IPS-15b (cell line): ENCODE results near the gene XRCC3.

ENCODE experiments used
- H3K27me3 ChIP-seq: one replicate; pipeline ENCODE4 v1.6.1; 2013; ENCODE audit warnings: low read length; ENCODE audit not compliant: control insufficient read depth, insufficient read depth
- H3K36me3 ChIP-seq: one replicate; pipeline ENCODE4 v1.6.1; 2013; ENCODE audit warnings: low read length; ENCODE audit not compliant: control insufficient read depth, insufficient read depth
- H3K4me1 ChIP-seq: one replicate; pipeline ENCODE4 v1.6.1; 2013; ENCODE audit warnings: mild to moderate bottlenecking, low read length; ENCODE audit not compliant: control insufficient read depth, insufficient read depth
- H3K4me3 ChIP-seq: one replicate; pipeline ENCODE4 v1.5.1; 2013; ENCODE audit warnings: low read depth, low read length
- H3K9ac ChIP-seq: one replicate; pipeline ENCODE4 v1.6.1; 2013; ENCODE audit warnings: low read depth, mild to moderate bottlenecking, low read length
- H3K9me3 ChIP-seq: one replicate; pipeline ENCODE4 v1.6.1; 2013; ENCODE audit warnings: mild to moderate bottlenecking, low read length; ENCODE audit not compliant: control insufficient read depth, insufficient read depth

Gene XRCC3

GRCh38 chr14:103729496-103730448, 14.5 kb upstream of the XRCC3 start:
- Histone ChIP-seq H3K9ac (no peak overlapping the region), H3K4me1 (no peaks in the 10 kb centered on the region), H3K4me3 (no peak overlapping the region), H3K36me3 (peaks cover 41% of the 10 kb centered on the region), H3K27me3 (no peaks in the 10 kb centered on the region), H3K9me3 (no peaks in the 10 kb centered on the region)

DNA sequence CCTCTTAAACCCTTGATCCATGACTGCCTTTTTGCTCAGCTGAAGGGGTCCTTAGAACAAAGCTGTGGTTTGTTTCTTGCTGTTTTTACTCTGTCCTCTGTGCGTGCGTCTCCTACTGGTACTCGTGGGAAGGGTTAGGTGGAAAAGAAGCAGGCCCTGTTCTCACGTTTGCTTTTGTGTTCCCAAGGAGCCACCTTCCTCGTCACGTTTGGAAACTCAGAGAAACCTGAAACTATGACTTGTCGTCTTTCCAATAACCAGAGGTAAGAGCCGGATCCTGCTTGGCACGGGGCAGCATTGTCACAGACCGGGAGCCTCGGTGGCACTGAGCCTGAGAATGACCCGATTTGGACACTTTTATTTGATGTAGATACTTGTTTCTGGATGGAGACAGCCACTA, 13.5 kb upstream of the XRCC3 start:
- Histone ChIP-seq H3K4me3 (no peak overlapping the region), H3K36me3 (peaks cover 37% of the 10 kb centered on the region), H3K4me1 (no peaks in the 10 kb centered on the region), H3K9me3 (no peaks in the 10 kb centered on the region), H3K27me3 (no peaks in the 10 kb centered on the region), H3K9ac (no peak overlapping the region)

DNA sequence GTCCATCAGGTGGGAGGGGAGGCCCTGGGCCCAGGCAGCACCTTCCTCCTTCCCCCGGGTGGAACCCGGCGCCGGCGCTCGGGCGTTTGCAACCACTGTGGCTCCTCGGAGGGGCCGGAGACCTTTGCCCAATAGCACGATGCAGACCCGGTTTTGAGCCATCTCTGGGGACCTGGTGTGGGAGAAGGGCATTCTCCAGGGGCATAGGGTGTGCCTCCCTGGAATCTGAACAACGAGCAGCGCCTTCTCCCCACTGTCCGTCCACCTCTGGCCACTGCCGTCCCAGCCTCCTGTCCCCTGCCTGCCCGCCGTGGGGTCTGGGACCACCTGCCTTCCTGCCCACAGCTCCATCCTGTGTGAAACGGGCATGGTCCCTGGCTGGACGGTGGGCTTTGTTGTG, 12.9 kb upstream of the XRCC3 start:
- Histone ChIP-seq H3K4me3 (no peak overlapping the region), H3K9me3 (no peaks in the 10 kb centered on the region), H3K27me3 (no peaks in the 10 kb centered on the region), H3K4me1 (no peaks in the 10 kb centered on the region), H3K9ac (no peak overlapping the region), H3K36me3 (peaks cover 31% of the 10 kb centered on the region)

GRCh38 chr14:103727313-103727980, 12.2 kb upstream of the XRCC3 start:
- Histone ChIP-seq H3K9me3 (no peaks in the 10 kb centered on the region), H3K36me3 (peaks cover 24% of the 10 kb centered on the region), H3K27me3 (no peaks in the 10 kb centered on the region), H3K4me3 (no peak overlapping the region), H3K4me1 (no peaks in the 10 kb centered on the region), H3K9ac (no peak overlapping the region)

DNA sequence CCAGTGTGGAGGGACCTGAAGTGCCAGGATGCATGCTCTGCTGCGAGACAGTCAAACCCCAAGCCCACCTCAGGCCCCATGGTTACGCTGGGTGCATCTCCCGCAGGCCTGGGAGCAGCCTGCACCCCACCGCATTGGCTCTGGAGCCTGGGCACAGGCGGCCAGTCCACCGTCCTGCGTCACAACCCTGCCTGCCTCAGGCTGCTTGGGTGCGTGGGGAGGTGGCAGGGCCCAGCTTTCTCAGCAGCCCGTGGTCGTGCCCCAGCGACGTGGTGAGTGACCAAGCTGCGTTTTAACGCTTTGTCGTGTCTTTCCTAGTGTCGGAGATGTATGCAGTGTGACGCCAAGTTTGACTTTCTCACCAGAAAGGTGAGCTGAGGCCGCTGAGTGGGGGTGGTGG, 11.2 kb upstream of the XRCC3 start:
- Histone ChIP-seq H3K36me3 (peaks cover 18% of the 10 kb centered on the region), H3K27me3 (no peaks in the 10 kb centered on the region), H3K4me1 (no peaks in the 10 kb centered on the region), H3K9me3 (no peaks in the 10 kb centered on the region), H3K4me3 (no peak overlapping the region), H3K9ac (peak overlapping the region; percentile 24)

DNA sequence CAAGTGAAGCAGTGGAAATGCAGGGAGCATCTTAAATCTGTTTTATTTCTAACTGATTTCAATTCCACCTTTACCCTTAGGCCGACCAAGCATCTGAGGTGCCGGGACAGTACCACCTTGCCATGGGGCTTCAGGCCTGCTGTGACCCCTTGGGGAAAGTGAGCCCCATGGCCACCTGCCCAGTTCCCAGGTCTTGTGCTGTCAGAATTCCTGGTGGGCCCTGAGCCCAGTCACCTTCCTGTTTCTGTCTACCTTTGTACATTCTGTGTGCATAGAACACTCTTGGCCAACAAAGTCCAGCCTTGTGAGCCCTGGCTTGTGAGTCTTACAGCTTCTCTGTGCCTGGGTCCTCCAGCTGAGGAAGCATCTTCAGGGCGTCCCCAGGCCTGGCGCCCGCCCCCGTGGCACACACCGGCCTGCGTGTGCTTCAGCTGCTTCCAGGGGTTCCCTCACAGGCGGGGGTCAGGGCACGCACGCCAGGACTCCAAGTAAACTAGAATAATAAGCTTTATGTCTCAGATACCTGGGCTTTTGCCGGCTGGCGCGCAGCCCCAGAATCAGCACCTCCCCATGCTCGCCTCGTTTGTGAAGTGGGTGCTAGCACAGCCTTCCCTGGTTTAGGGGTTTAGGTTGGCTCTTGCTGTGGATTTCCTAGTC, 10.6 kb upstream of the XRCC3 start:
- Histone ChIP-seq H3K4me3 (no peak overlapping the region), H3K9ac (no peak overlapping the region), H3K27me3 (no peaks in the 10 kb centered on the region), H3K9me3 (no peaks in the 10 kb centered on the region), H3K4me1 (no peaks in the 10 kb centered on the region), H3K36me3 (peaks cover 17% of the 10 kb centered on the region)

DNA sequence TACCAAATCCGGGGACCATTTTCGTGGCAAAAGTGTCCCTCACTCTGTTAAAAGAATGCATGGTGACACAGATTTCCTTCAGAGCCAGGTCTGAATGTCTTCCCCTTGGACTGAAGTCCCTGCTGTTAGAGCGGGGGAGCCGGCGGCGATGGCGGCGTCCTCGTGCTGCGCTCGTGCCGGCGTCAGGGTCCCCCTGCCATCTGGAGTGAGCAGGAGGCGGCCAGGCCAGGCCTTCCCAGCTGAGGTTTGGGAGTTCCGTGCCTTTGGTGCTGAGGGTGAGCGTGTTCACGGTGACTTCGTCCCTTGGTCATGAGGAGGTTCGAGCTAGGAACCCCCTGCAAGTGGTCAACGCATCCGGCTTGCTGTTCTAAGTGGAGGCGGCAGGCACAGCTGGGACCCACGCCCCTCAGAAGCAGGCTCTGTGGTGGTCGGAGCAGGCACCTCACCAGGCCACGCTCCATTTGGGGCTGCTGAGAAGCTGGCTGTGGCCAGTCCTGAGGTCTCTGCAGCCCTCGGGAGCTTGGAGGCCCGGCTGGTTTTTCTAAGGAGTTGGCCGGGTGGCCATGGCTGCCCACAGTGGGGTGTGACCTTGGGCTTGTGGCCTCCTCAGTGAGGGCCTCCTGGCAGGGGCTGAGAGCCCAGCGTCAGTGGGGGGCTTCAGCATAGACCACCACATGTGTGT, 9.9 kb upstream of the XRCC3 start:
- Histone ChIP-seq H3K27me3 (no peaks in the 10 kb centered on the region), H3K4me1 (no peaks in the 10 kb centered on the region), H3K36me3 (peaks cover 13% of the 10 kb centered on the region), H3K9ac (no peak overlapping the region), H3K4me3 (no peak overlapping the region), H3K9me3 (no peaks in the 10 kb centered on the region)

DNA sequence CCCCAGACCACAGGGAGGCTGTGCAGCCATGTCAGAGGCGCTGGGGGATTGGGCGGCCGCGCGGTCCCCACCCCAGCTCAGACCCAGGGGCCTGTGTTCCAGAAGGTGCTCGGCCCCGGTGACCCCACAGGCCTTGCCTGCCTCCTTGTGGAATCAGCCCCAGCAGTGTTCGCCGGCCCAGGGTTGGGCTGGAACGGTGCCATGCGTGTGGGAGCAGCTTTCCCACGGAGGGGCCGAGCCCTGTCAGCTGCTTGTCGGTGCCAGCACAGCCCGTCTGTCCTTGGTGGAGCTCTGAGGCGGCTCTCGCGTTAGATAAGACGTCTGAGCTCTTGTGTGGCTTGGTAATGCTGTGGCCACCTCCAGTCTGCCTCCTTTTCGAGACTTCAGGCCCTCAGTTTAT, 8.9 kb upstream of the XRCC3 start:
- Histone ChIP-seq H3K4me1 (no peaks in the 10 kb centered on the region), H3K4me3 (no peak overlapping the region), H3K9me3 (no peaks in the 10 kb centered on the region), H3K9ac (no peak overlapping the region), H3K27me3 (no peaks in the 10 kb centered on the region), H3K36me3 (peaks cover 6% of the 10 kb centered on the region)

DNA sequence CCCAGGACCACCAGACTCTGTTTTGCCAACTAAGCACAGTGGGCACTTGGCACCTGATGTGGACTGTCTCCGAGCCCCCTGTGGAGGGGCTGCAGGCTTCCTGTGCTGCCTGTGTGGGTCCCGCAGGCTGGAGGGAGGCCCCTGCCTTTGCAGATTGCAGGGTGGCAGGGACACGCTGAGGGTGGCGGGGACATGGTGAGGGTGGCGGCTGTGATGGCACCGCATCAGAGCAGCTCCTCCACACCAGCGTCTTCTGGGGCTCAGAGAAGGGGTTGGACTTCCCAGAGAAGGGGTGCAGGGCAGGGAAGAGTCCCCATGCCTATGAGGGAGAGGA, 8.5 kb upstream of the XRCC3 start:
- no peaks in the 10 kb centered on the region for H3K9me3 ChIP-seq
- peaks cover 3% of the 10 kb centered on the region for H3K36me3 ChIP-seq
- H3K4me1 ChIP-seq: no peaks in the 10 kb centered on the region
- no peak overlapping the region for H3K4me3 ChIP-seq
- H3K27me3 ChIP-seq: no peaks in the 10 kb centered on the region
- no peak overlapping the region for H3K9ac ChIP-seq

GRCh38 chr14:103721334-103722120, 6.3 kb upstream of the XRCC3 start:
- H3K9me3 ChIP-seq: no peaks in the 10 kb centered on the region
- H3K27me3 ChIP-seq: no peaks in the 10 kb centered on the region
- no peak overlapping the region for H3K9ac ChIP-seq
- no peaks in the 10 kb centered on the region for H3K4me1 ChIP-seq
- peaks cover 3% of the 10 kb centered on the region for H3K36me3 ChIP-seq
- H3K4me3 ChIP-seq: no peak overlapping the region

DNA sequence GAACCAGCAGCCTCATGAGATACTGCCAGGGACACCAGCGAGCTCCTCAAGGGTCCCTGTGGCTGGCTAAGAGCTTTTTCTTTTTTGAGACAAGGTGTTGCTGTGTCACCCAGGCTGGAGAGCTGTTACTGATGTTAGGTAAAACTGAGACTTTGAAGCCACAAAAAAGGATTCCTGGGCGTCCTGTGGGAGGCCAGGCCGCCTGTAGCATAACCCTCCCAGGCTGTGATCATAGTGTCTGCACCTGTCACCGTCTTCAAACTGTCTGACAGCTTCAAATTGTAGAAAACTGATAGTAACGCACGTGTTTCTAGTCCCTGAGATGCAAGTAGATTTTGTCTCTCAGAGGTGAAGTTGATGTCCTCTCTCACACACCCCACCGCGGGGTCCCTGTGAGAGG, 4.5 kb upstream of the XRCC3 start:
- Histone ChIP-seq H3K4me1 (no peaks in the 10 kb centered on the region), H3K9me3 (no peaks in the 10 kb centered on the region), H3K4me3 (no peak overlapping the region), H3K36me3 (peaks cover 3% of the 10 kb centered on the region), H3K9ac (no peak overlapping the region), H3K27me3 (no peaks in the 10 kb centered on the region)
